ENCODE measurements around the gene SYCP3. TPM values are rescaled to one million over a fixed set of nuclear protein-coding genes. Genes with fewer than 3 reads are reported as not detected.

SYCP3 gene
- total RNA-seq, 1 experiment from 2014 or later, result 0.19 TPM

- Histone ChIP-seq H3K36me3 (ENCODE audit: insufficient read depth, low read length, poor library complexity, severe bottlenecking) (no peaks in the 10 kb centered on the region), H3K9me3 (ENCODE audit: low read depth, low read length, poor library complexity, severe bottlenecking) (no peaks in the 10 kb centered on the region), H3K4me1 (ENCODE audit: insufficient read depth, low read length, poor library complexity, severe bottlenecking) (no peaks in the 10 kb centered on the region), H3K4me3 (ENCODE audit: low read depth, low read length, poor library complexity, severe bottlenecking) (no peak overlapping the region), H3K27ac (ENCODE audit: low read depth, low read length, poor library complexity, severe bottlenecking) (no peak overlapping the region), H3K27me3 (replicated peaks; ENCODE audit: insufficient read depth, low read depth, low read length, poor library complexity) (no peaks in the 10 kb centered on the region)
- DNase-seq (ENCODE audit: low spot score), result no peak
- TF ChIP-seq EZH2 (IDR thresholded peaks at IDR 0.05; ENCODE audit: borderline replicate concordance, low read depth, low read length, poor library complexity, severe bottlenecking), result no peak
- no peak for TF ChIP-seq CTCF (conservative IDR thresholded peaks at IDR 0.05; ENCODE audit: low read depth, low read length)
- ChIA-PET POLR2A (ENCODE audit: low non-redundant PET) (no interaction called here), CTCF (interaction anchor here (0.6 kb wide), 1 partner anchor 70 kb away, joined by 5 read pairs; no protein-coding TSS in a partner anchor)
- intact Hi-C loops (cut with micrococcal nuclease; ENCODE audit: unreplicated experiment), result loop anchor here (5.0 to 10.0 kb wide), 4 partner anchors 145 to 1045 kb away; no protein-coding TSS in a partner anchor
- no TSS peak for BruUV-seq (replicated peaks)
Measured at GRCh38 chr12:101769865-101770264, 30.6 kb upstream of the SYCP3 start.

- H3K27ac ChIP-seq (ENCODE audit: low read depth, low read length, poor library complexity, severe bottlenecking), result no peak overlapping the region
- no peak overlapping the region for H3K4me3 ChIP-seq (ENCODE audit: low read depth, low read length, poor library complexity, severe bottlenecking)
- H3K27me3 ChIP-seq (replicated peaks; ENCODE audit: insufficient read depth, low read depth, low read length, poor library complexity), result no peaks in the 10 kb centered on the region
- BruUV-seq (replicated peaks), result no TSS peak
- intact Hi-C loops (cut with micrococcal nuclease; ENCODE audit: unreplicated experiment), result loop anchor here (5.0 kb wide), 1 partner anchor 356 kb away; no protein-coding TSS in a partner anchor
- TF ChIP-seq EZH2 (IDR thresholded peaks at IDR 0.05; ENCODE audit: borderline replicate concordance, low read depth, low read length, poor library complexity, severe bottlenecking) (no peak), CTCF (conservative IDR thresholded peaks at IDR 0.05; ENCODE audit: low read depth, low read length) (no peak)
- no peaks in the 10 kb centered on the region for H3K9me3 ChIP-seq (ENCODE audit: low read depth, low read length, poor library complexity, severe bottlenecking)
- ChIA-PET CTCF (no interaction called here), POLR2A (ENCODE audit: low non-redundant PET) (no interaction called here)
- no peaks in the 10 kb centered on the region for H3K36me3 ChIP-seq (ENCODE audit: insufficient read depth, low read length, poor library complexity, severe bottlenecking)
- DNase-seq (ENCODE audit: low spot score), result no peak
- no peaks in the 10 kb centered on the region for H3K4me1 ChIP-seq (ENCODE audit: insufficient read depth, low read length, poor library complexity, severe bottlenecking)
Measured at GRCh38 chr12:101768781-101769180, 29.5 kb upstream of the SYCP3 start.

- no TSS peak for BruUV-seq (replicated peaks)
- Histone ChIP-seq H3K9me3 (ENCODE audit: low read depth, low read length, poor library complexity, severe bottlenecking) (no peaks in the 10 kb centered on the region), H3K27ac (ENCODE audit: low read depth, low read length, poor library complexity, severe bottlenecking) (no peak overlapping the region), H3K27me3 (replicated peaks; ENCODE audit: insufficient read depth, low read depth, low read length, poor library complexity) (no peaks in the 10 kb centered on the region), H3K36me3 (ENCODE audit: insufficient read depth, low read length, poor library complexity, severe bottlenecking) (no peaks in the 10 kb centered on the region), H3K4me3 (ENCODE audit: low read depth, low read length, poor library complexity, severe bottlenecking) (no peak overlapping the region), H3K4me1 (ENCODE audit: insufficient read depth, low read length, poor library complexity, severe bottlenecking) (no peaks in the 10 kb centered on the region)
- TF ChIP-seq EZH2 (IDR thresholded peaks at IDR 0.05; ENCODE audit: borderline replicate concordance, low read depth, low read length, poor library complexity, severe bottlenecking) (no peak), CTCF (conservative IDR thresholded peaks at IDR 0.05; ENCODE audit: low read depth, low read length) (no peak)
- POLR2A ChIA-PET (ENCODE audit: low non-redundant PET), result no interaction called here
- CTCF ChIA-PET, result interaction anchor here (0.5 kb wide), 1 partner anchor 73 kb away, joined by 4 read pairs; no protein-coding TSS in a partner anchor
- no peak for DNase-seq (ENCODE audit: low spot score)
- intact Hi-C loops (cut with micrococcal nuclease; ENCODE audit: unreplicated experiment), result loop anchor here (5.0 kb wide), 1 partner anchor 355 kb away; no protein-coding TSS in a partner anchor
Measured at GRCh38 chr12:101767537-101767936, 28.3 kb upstream of the SYCP3 start.
